C1 segment of cervical spinal cord (tissue), 14 donors: ENCODE measurements around the gene CACNA2D2.

Experiments used
- DNase-seq, 14 donors: peaks; one replicate each; lab custom pipeline; 2025; lab: John Stamatoyannopoulos, UW

CACNA2D2 gene

DNA sequence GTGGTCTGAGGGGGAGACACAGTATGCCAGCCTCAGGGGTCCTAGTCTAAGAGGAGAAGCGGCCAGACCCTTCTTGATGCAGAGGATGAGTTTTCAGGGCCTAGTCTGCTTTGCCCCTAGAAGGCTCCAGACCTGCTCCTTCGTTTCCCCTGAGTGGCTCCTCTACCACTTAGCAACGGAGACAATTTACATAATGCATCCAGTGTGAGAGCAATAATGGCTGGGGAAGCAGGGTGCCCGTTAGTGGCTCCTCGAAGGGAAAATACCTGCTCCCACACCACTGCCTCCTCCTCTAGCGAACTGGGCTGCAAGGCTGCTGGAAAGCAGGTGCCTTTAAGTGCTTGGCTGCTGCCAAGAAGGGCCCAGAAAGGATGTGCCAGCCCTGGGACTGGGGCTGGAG is 38.9 kb downstream of the CACNA2D2 start:
- no peak for DNase-seq

DNA sequence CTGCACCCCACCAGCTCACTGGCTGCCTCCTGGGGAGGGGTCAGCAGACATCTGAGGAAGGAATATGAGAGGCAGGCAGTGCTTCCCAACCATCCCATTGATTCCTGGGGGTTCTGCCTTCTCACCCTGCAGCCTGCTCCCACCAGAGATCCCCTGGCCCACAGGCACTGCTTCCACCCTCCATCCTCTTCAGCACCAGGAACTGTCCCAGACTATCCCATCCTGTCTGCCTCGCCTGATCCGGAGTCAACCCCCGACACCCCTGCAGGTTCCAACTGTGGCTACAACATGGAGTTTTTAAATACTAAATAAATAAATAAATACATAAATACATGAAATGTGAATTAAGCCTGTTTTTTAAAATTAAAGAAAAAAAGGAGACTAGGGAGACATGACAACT is 43.6 kb downstream of the CACNA2D2 start:
- no peak for DNase-seq

DNA sequence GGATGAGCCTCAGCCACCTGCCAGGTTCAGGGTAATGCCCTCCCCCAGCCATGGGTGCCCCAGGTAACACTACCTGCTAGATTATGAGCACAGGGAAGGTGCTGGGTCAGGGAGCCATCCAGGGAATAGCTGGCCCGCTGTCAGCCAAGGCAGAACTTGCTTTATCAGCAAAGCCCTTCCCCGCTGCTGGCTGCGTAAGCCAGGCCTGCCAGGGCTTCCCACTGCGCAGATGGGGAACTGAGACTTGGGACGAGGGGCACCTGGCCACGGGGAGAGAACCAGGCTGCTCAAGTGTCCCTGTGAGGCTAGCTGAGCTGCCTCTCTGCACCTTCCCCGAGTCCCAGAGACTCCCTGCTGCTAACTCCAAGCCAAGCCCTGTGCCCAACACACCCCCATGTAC is 45.4 kb downstream of the CACNA2D2 start:
- no peak for DNase-seq

DNA sequence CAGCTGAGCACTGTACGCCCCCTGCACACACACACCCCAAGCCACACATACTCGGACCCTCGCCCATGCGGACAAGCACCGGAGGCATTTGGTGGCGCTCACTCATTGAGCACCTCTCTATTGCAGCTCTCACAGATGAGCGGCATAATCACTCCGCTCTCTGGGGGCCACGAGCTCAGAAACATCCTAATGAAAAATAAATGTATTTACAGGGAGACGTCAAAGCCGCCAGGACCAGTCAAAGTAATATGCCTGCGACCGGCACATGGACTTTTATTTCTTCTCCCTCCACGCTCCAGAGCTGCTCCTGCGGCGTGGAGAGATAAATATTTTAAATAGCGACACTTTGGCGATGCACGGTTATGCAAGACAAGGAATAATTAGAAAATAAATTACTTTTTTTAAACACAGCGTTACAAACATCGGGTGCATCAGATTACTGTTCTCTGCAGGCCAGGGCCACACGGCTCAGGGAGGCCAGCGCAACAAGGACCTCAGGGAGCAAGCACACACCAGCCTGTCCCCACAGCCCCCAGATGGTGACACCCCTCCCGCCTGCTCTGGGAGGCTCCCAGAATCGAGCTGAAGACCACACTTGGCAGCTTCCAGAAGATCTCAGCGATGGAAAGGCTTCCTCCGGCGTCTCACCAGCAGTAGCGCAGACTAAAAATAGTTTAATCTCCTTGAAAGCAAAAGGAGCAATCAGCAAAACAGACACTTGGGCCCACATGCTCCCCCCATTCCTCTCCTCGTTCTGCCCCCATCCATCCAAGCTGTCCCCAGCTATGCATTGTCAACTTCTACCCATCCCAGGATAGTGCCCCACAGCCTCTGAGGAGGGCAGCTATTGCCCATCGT is 48.0 kb downstream of the CACNA2D2 start:
- DNase-seq: no peak

DNA sequence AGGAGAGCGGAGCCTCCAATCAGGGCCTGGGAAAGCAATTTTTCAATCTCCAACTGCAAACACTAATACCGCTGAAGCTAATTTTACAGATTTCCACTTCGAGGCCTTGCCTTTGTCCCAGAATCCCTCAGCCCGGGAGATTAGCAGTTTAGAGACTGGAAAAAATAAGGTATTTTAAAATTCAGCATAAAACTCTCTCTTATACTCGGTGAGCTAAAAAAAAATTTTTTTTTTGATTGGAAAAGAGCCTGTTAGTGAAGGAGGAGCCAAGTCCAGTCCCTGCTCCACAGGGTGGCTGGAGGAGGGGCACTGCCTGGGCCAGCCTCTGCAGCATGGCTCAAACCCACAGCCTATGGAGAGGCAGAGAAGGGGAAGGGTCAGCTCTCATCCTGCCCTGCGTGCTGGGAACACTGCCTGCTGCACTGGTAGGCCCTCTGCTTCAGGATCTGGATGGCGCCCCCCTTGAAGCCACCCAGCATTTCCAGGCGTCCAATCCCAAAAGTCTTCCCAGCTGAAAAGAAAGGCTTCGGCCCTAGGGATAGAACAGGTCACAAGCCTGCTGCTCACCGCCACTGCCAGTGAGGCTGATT is 48.9 kb downstream of the CACNA2D2 start:
- no peak for DNase-seq

- DNase-seq: no peak
Observed at GRCh38 chr3:50453907-50454306, 49.5 kb downstream of the CACNA2D2 start.

GRCh38 chr3:50450209-50450921 is 53.1 kb downstream of the CACNA2D2 start:
- DNase-seq: peak in 7 of 14 donors; percentile 4 to 43 (median 23)

DNA sequence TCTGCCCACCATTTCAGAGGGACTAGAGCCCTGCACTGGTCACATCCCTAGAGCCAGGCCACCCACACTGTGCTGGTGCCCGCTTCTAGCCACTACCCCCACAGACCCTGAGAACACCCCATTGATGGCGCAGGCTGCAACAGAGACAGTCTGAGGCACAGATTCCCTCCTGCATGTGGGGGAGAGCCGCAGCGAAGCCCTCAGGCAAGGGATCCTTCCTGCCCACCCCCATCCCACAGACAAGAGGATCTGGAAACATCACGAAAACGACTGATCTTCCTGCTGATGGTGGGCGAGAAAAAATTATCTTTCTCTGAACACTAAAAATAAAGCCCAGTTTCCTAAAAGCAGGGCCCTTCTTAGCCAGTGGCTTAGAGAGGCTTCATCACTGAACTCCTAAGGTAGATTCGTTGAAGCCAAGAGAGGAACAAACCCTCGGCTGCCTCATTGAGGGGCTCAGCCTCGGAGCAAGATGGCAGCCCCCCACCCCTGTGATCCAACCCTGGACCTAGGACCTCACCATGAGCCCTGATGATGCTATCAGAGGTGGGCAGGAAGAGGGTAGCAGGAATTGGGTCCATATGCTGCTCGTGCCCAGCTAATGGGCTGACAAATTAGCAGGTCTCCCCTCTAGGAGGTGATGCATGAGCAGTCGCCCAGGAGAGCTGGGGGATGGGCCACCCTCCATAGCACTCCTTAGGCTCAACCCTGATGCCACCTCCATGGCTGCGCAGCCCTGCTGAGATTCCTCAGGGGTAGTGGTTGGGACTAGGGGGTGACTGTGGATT is 54.5 kb downstream of the CACNA2D2 start:
- no peak for DNase-seq

DNA sequence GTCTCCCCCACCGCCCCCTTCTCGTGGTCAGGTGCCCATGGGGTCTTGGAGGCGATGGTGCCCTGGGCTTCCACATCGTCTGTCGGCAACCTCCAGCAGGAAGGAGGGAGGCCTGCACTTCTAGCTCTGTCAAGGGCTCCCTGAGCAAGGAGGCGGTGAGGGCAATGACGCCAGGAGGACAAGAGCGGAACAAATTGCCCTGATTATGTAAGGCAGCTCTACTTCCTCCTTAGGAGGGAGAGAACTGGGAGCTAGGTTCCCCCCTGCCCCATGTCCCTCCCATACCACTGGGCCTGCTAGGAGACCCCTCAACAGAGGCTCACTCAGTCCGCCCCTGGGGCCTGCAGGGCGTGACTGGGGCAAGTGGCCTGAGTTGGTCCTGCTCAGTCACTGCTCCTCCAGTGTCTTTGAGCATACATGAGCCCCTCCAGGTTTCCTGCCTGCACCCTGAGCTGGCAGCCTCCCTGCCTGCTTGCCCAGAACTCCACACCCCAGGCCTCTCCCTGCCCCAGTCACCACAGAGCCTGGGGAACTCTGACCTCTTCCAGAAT is 56.1 kb downstream of the CACNA2D2 start:
- no peak for DNase-seq

GRCh38 chr3:50445919-50446318 is 57.5 kb downstream of the CACNA2D2 start:
- DNase-seq: no peak

GRCh38 chr3:50444782-50445181 is 58.7 kb downstream of the CACNA2D2 start:
- DNase-seq: no peak

GRCh38 chr3:50444213-50444612 is 59.2 kb downstream of the CACNA2D2 start:
- DNase-seq: no peak

- DNase-seq: no peak
Observed at GRCh38 chr3:50442945-50443579, 60.4 kb downstream of the CACNA2D2 start.

DNA sequence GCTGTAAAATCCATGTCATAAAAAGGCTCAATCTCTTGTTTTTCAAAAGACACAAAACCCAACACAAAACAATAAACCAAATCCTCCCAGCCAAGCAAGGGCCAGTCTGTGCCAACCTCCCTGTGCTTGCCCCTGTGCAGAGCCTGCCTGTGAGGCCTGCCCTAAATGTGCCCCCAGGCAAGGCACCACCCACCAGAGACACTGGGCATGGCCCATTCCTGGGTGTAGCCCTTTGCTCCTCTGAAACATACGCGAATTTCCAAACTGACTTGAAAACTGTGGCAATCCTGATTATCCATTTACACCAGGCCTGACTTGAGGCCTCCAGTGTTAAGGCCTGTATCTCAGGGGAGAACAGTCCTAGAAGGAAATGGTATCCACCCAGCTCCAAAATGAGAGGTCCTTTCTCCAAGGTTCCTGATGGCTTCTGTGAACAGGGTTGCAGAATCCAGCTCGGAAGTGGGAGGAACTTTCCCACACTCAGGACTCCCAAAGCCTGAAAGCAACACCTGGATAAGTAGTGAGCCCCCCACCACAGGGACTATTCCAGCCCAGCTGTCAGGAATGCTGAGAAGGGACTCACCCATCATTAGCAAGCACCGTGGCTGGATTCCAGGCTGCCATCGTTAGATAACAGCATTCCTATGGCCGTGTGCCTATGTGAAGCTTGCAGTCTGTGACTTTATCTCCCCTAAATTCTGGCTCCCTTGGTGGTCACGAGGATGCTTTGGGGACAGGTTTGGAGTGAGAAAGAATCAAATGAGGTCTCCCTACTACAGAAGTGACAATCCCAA is 61.8 kb downstream of the CACNA2D2 start:
- DNase-seq: no peak

- peak in 9 of 14 donors; percentile 3 to 48 (median 12) for DNase-seq
Observed at GRCh38 chr3:50436114-50436674, 67.2 kb downstream of the CACNA2D2 start.

GRCh38 chr3:50435371-50436113 is 67.9 kb downstream of the CACNA2D2 start:
- DNase-seq: no peak

GRCh38 chr3:50433954-50434353 is 69.5 kb downstream of the CACNA2D2 start:
- no peak for DNase-seq

DNA sequence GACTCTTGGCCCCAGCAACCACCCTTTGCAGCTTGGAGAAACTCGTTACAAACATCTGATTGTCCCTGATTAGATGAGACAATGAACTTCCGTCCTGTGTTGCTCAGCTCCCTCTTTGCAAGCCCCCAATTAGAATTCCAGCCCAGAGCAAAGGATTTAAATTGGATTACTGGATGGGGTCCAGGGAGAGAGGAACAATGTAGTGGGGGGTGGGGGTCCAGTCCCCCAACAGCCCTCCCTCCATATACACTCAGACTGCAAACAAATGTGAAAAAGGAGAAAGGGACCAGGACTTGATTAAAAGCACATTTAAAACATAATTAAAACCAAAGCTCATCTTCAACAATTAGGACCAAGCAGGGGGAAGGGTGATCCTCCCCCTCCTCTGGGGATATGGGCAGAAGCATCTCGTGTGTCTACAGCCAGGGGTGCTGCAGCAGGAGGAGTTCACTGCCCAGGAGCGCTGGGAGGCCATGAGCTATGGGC is 72.4 kb downstream of the CACNA2D2 start:
- DNase-seq: no peak

GRCh38 chr3:50430191-50430590 is 73.2 kb downstream of the CACNA2D2 start:
- DNase-seq: no peak
